MM.1S (cell line): Measurements from ENCODE around the gene TMEM117.
"Not testable (repeated sequence)": the region's sequence is repeated elsewhere in the genome, so short reads cannot be mapped to it uniquely, and the experiment has no call there.

Experiments used
- DNase-seq: peaks from one replicate; pipeline ENCODE4 v3.0.0-alpha.2; 2015
- H2AFZ ChIP-seq: fragments of 300-600 bp; sonication (generic); 2 replicates; pipeline ENCODE4 v1.6.0; 2016; ENCODE audit warnings: antibody characterized with exemption, low read length
- H3F3A ChIP-seq: fragments of 300-600 bp; sonication (generic); 2 replicates; pipeline ENCODE4 v1.6.1; 2016; ENCODE audit warnings: mild to moderate bottlenecking, antibody characterized with exemption, low read length, moderate library complexity, mixed read lengths; ENCODE audit not compliant: insufficient read depth
- H3K27ac ChIP-seq: fragments of 300-600 bp; sonication (generic); 2 replicates; pipeline ENCODE4 v1.5.1; 2016; ENCODE audit warnings: mild to moderate bottlenecking, low read length
- H3K27me3 ChIP-seq: fragments of 300-600 bp; sonication (generic); replicated peaks from 2 replicates; pipeline ENCODE4 v1.6.0; 2016; ENCODE audit warnings: low read length; ENCODE audit not compliant: insufficient read depth
- H3K36me3 ChIP-seq: fragments of 300-600 bp; sonication (generic); replicated peaks from 2 replicates; pipeline ENCODE4 v1.6.1; 2016; ENCODE audit warnings: mild to moderate bottlenecking, low read length, mixed read lengths; ENCODE audit not compliant: insufficient read depth
- H3K4me1 ChIP-seq: fragments of 300-600 bp; sonication (generic); 2 replicates; pipeline ENCODE4 v1.6.1; 2016; ENCODE audit warnings: low read length, mixed read lengths
- H3K4me2 ChIP-seq: fragments of 300-600 bp; sonication (generic); 2 replicates; pipeline ENCODE4 v1.6.0; 2016; ENCODE audit warnings: low read depth, low read length
- H3K4me3 ChIP-seq: fragments of 300-600 bp; sonication (generic); 2 replicates; pipeline ENCODE4 v1.5.1; 2016; ENCODE audit warnings: low read length, mixed read lengths
- H3K79me2 ChIP-seq: fragments of 300-600 bp; sonication (generic); 2 replicates; pipeline ENCODE4 v1.6.1; 2016; ENCODE audit warnings: mixed run types, low read length, mixed read lengths
- H3K9ac ChIP-seq: fragments of 300-600 bp; sonication (generic); 2 replicates; pipeline ENCODE4 v1.6.1; 2016; ENCODE audit warnings: low read length, mixed read lengths
- H3K9me2 ChIP-seq: fragments of 300-600 bp; sonication (generic); replicated peaks from 2 replicates; pipeline ENCODE4 v1.6.1; 2016; ENCODE audit warnings: mild to moderate bottlenecking, low read length, mixed read lengths; ENCODE audit not compliant: insufficient read depth
- H3K9me3 ChIP-seq: fragments of 300-600 bp; sonication (generic); replicated peaks from 2 replicates; pipeline ENCODE4 v1.6.1; 2016; ENCODE audit warnings: mild to moderate bottlenecking, low read length, mixed read lengths; ENCODE audit not compliant: insufficient read depth
- H4K20me1 ChIP-seq: fragments of 300-600 bp; sonication (generic); 2 replicates; pipeline ENCODE4 v1.6.1; 2016; ENCODE audit warnings: mild to moderate bottlenecking, low read length, moderate library complexity, mixed read lengths; ENCODE audit not compliant: insufficient read depth
- CTCF ChIP-seq: fragments of 300-600 bp; sonication (generic); IDR thresholded peaks from 2 replicates; pipeline ENCODE4 v1.5.1; 2016; ENCODE audit warnings: antibody characterized with exemption, low read length, mixed read lengths
- EZH2 ChIP-seq: fragments of 300-600 bp; sonication (generic); optimal IDR thresholded peaks from 2 replicates; pipeline ENCODE3; 2017; ENCODE audit warnings: low read depth, mild to moderate bottlenecking, antibody characterized with exemption, low read length, mixed read lengths
- EZH2phosphoT487 ChIP-seq: fragments of 300-600 bp; sonication (generic); IDR thresholded peaks from 2 replicates; pipeline ENCODE4 v1.6.1; 2018; ENCODE audit warnings: antibody characterized with exemption, low read length

TMEM117 gene

GRCh38 chr12:44247588-44247987 is 411.7 kb downstream of the TMEM117 start:
- H2AFZ ChIP-seq = no peak overlapping the region
- no peaks in the 10 kb centered on the region for H3F3A ChIP-seq
- H3K9me2 ChIP-seq = no peaks in the 10 kb centered on the region
- H3K79me2 ChIP-seq = no peaks in the 10 kb centered on the region
- DNase-seq = no peak
- no peak overlapping the region for H3K4me3 ChIP-seq
- no peak overlapping the region for H3K4me2 ChIP-seq
- H3K4me1 ChIP-seq = no peaks in the 10 kb centered on the region
- TF ChIP-seq EZH2 (no peak), EZH2phosphoT487 (no peak), CTCF (no peak)
- H3K9ac ChIP-seq = no peak overlapping the region
- no peak overlapping the region for H3K27ac ChIP-seq
- no peaks in the 10 kb centered on the region for H3K9me3 ChIP-seq
- no peaks in the 10 kb centered on the region for H3K36me3 ChIP-seq
- H3K27me3 ChIP-seq = no peaks in the 10 kb centered on the region
- no peaks in the 10 kb centered on the region for H4K20me1 ChIP-seq

DNA sequence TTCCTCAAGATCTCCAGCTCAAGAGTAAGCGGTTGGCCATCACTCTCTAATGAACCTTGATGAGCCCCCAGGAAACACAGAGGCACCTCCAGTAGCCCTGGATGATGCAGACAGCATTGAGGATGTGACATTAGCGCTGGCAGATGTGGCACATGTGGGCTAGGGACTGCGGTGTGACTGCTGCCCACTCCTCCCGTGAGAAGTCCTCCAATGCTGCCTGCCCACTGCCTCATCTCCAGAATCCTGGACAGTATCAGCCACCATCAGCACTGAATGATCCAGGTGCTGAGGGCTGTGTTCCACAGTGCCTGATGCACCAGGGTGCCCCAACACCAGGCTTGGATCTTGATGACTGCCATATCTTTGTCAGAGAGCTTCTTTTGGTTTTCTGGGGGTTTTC is 412.6 kb downstream of the TMEM117 start:
- no peak overlapping the region for H3K9ac ChIP-seq
- H3K4me1 ChIP-seq = no peaks in the 10 kb centered on the region

GRCh38 chr12:44250440-44250839 is 414.6 kb downstream of the TMEM117 start:
- H4K20me1 ChIP-seq, H3K4me1 ChIP-seq, H3K4me3 ChIP-seq, H3K27ac ChIP-seq, H3K27me3 ChIP-seq, H3F3A ChIP-seq, H2AFZ ChIP-seq, H3K36me3 ChIP-seq, H3K9me3 ChIP-seq, H3K79me2 ChIP-seq, DNase-seq, H3K4me2 ChIP-seq, H3K9me2 ChIP-seq, H3K9ac ChIP-seq: not testable (repeated sequence)

More for the DNA sequence above, 412.6 kb downstream of the TMEM117 start:
- Histone ChIP-seq H3K79me2 (no peaks in the 10 kb centered on the region), H3K4me3 (no peak overlapping the region), H3F3A (no peaks in the 10 kb centered on the region), H3K27ac (no peak overlapping the region), H4K20me1 (no peaks in the 10 kb centered on the region), H2AFZ (no peak overlapping the region), H3K27me3 (no peaks in the 10 kb centered on the region), H3K36me3 (no peaks in the 10 kb centered on the region), H3K4me2 (no peak overlapping the region), H3K9me3 (no peaks in the 10 kb centered on the region), H3K9me2 (no peaks in the 10 kb centered on the region)
- no peak for DNase-seq
- TF ChIP-seq EZH2 = no peak
- no peak for TF ChIP-seq EZH2phosphoT487
- no peak for TF ChIP-seq CTCF

DNA sequence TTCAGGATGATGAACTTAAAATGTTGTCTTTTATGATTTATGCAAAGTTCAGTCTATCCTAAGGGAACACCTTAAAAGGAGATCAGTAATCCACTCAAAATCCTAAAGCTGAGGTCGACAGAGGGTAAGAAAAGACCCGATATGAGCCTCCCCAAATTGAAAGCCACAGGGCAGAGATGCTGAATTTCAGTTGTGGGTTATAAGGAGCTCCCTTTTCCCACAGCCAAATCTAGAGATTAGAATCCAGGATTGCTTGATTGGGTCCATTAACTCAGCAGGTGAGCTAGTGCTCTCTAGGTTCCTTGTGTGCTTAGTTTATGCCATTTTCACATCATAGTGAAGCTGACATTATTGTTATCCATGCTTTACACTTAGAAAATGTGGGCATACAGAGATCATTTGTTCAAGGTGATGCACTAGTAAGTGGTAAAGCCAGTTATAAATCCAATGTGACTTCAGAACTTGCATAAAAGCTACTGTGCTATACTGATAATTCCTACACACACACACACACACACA is 417.5 kb downstream of the TMEM117 start:
- TF ChIP-seq CTCF (no peak), EZH2phosphoT487 (no peak), EZH2 (no peak)

More for the DNA sequence above, 417.5 kb downstream of the TMEM117 start:
- Histone ChIP-seq H3K79me2 (no peaks in the 10 kb centered on the region), H2AFZ (no peak overlapping the region), H3K4me1 (no peaks in the 10 kb centered on the region), H3K9me3 (no peaks in the 10 kb centered on the region), H3K27me3 (no peaks in the 10 kb centered on the region), H3K9ac (no peak overlapping the region), H3K36me3 (no peaks in the 10 kb centered on the region), H3K9me2 (no peaks in the 10 kb centered on the region), H3F3A (no peaks in the 10 kb centered on the region), H3K27ac (no peak overlapping the region), H3K4me2 (no peak overlapping the region), H3K4me3 (no peak overlapping the region), H4K20me1 (no peaks in the 10 kb centered on the region)
- DNase-seq = no peak
